Right ventricle myocardium superior (tissue), 1 donor: ENCODE measurements around the gene COQ8A. TPM values are rescaled to one million over a fixed set of nuclear protein-coding genes. Genes with fewer than 3 reads are reported as not detected.

ENCODE experiments used
- ATAC-seq: fragments of 200-7000 bp; cut with Tn5 transposase; one replicate; pipeline ENCODE4 v1.9.1; 2020; ENCODE audit warnings: mild to moderate bottlenecking; ENCODE audit not compliant: poor library complexity
- DNase-seq: peaks from one replicate; pipeline ENCODE4 v3.0.0-alpha.2; 2020
- intact Hi-C: fragments of 100-400 bp; cut with DNase I; formaldehyde crosslinking; loops from one replicate; pipeline ENCODE4 v1.11.2; 2022
- total RNA-seq: library from RNA; stranded (reverse); fragmentation: NEBNext Ultra II Directional; extraction: Animal tissue kit (Norgen Biotek cat#: 25700); gene quantifications from one replicate; pipeline ENCODE4 v1.2.1, GENCODE V29; 2021
- donor health status: DM: no; HTN: yes; CAD: no; lungs with severe emphysema.

The COQ8A gene
- total RNA-seq, 1 donor from 2014 or later, result 393 TPM

DNA sequence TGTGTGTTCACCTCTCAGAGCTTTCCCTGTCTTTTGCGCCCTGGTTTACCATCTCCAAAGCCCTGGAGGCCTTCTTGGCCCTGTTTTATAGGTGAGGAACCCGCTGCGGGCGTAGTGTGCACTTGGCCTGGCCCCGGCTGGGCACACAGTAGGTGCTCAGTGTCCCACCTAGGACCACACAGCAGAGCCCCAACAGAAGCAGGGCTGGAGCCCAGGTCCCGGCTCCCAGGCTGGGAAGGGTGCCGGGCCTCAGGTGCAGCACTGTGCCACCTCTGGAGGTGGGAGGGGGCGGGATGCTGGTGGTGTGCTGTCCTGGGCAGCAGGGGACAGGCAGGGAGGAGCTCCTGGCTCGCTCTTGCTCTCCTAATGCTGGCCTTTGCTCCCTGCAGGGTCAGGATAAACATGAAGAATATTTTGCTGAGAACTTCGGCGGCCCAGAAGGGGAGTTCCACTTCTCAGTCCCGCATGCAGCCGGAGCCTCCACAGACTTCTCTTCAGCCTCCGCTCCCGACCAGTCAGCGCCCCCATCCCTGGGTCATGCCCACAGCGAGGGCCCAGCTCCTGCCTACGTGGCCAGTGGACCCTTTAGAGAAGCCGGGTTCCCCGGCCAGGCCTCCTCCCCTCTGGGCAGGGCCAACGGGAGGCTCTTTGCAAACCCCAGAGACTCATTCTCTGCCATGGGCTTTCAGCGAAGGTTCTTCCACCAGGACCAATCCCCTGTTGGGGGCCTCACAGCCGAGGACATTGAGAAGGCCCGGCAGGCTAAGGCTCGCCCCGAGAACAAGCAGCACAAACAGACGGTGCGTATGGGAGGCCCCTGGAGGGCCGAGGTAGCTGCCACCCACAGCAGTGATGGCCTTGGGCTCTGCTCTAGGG is 24.8 kb downstream of the COQ8A start:
- intact Hi-C loops, result no loop called here
- DNase-seq, result no peak
- ATAC-seq, result no peak

DNA sequence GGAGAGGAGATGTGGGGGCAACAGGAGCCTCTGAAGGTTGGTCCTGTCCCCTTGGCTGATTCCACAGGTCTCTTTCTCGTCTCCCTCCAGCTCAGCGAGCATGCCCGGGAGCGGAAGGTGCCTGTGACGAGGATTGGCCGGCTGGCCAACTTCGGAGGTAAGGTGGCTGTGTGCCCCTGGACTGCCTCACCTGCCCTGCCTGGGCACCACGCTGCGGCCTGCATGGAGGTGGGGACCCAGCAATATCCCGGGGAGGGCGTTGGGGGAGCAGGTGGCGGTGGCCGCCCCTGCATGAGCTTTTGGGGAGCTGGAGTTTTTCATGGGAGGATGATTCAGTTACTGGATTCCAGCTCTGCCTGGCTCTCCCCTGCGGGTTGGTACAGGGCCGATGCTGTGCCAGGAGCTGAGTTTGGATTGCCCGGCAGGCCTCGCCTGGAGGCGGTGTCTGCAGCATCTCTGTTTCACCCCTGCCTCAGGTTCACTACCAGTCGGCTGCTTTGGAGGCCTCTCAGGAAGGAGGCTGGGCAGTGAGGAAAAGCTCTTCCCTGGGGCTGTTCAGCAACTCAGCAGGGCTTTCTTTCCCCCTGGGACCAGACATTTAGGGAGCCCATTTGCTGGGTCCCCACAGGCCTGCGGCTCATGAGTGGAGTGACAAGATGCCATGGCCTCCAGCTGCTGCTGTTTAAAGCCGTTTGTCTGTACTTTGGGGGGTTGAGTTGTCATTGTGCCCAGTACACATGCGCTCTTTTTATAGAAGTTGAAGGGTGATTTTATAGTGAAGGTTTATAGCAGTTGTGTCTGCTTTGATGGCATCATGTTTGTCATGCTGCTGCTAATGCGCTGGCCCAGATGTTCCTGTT is 25.7 kb downstream of the COQ8A start:
- ATAC-seq (no peak), DNase-seq (no peak)
- intact Hi-C loops, result no loop called here

DNA sequence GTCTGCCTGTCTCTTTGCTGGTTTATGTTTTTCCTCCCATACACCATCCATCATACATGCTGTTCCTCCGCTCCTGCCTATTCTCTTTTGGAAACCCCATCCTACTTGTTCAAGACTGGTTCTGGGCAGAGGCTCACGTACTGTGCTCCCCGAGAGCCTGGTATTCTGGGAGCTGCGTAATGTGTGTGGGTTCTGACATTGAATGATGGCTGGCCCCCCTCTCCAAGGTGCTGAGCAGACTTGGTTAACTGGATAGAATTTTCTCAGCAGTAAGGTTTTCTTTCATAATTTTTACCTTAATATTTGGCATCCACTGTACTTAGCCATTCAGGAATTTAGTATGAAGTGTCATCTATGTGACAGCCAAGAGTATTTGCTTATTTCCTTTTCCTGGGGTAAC is 26.6 kb downstream of the COQ8A start:
- DNase-seq, result no peak
- ATAC-seq, result no peak
- intact Hi-C loops, result no loop called here

DNA sequence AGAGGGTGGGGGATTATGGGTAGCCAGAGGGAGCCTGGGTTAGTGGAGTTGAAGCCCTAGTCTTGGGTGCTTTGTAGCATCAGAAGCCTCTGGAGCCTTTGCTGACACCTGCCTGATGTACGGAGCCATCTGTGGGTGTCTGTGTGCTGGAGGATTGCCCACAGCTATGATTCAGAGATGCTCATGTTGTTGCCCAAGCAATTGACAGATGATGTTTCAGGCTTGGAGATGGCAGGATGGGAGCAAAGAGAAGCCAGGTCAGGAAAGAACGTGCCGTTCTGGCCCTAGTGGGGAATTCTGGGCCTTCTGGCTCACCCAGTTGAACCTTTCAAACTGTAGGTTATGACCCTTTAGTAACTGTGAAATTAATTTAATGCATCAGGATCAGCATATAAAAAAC is 27.6 kb downstream of the COQ8A start:
- DNase-seq, result no peak
- intact Hi-C loops, result no loop called here
- peak; percentile 45 for ATAC-seq

DNA sequence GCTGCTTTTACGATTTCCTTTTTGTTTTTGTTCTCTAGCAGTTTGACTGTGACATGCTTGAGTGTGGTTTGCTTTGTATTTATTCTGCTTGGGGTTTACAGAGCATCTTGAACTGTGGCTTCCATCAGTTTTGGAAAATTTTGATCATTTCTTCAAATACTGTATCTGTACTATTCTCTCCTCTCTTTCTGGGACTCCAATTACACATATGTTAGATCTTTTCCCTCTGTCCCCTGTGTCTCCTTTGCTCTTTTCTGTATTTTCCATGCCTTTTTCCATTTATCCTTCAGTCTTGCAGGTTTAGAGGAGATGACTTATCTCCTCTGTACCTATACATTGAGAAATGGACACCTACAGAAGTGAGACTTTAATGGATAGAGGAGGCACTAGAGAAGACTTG is 31.7 kb downstream of the COQ8A start:
- intact Hi-C loops, result no loop called here
- DNase-seq (no peak), ATAC-seq (no peak)

DNA sequence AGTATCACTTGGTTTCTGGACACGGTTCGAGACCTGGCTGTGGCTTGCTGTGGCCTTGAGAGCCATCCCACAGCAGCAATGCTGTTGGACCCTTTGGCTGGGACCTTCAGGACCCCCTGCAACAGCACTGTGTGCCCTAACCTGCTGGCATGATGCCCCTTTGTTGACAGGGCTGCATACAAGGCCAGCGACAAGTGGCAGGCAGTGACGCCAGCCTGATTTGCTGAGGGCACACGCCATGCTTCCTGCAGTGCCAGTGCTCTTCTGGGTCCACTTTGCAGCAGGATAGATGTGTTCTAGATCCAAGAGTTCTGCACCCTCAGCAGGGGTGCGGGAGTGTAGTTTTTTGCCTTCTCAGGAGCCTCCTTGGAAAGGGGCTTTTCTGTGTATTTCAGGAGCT is 32.8 kb downstream of the COQ8A start:
- peak; percentile 60 for ATAC-seq
- intact Hi-C loops, result no loop called here
- peak; percentile 77 for DNase-seq

DNA sequence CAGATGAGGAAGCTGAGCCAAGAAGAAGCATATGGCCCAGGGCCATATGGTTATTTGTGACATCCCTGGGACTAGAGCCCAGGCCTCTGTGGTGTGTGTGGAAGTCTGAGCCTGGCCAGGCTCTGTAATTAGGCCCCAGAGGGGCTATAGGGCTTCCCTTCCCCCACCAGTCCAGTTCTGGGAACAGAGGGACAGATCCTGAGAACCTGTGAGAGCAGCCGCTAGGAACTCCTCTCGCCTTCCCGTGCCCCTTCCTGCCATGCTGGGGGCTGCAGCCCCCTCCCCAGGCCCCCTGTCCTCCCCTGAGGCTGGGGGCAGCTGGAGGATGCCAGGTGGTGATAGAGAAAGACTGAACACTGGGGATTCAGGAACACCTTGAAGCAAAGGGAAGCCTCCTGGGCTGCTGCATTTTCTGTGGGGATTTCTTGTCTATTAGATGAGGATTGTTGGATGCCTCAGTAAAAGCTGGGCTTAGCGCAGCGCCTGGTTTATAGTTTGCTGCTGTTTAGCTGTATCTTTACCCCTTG is 33.3 kb downstream of the COQ8A start:
- DNase-seq, result no peak
- peak; percentile 73 for ATAC-seq
- intact Hi-C loops, result no loop called here

DNA sequence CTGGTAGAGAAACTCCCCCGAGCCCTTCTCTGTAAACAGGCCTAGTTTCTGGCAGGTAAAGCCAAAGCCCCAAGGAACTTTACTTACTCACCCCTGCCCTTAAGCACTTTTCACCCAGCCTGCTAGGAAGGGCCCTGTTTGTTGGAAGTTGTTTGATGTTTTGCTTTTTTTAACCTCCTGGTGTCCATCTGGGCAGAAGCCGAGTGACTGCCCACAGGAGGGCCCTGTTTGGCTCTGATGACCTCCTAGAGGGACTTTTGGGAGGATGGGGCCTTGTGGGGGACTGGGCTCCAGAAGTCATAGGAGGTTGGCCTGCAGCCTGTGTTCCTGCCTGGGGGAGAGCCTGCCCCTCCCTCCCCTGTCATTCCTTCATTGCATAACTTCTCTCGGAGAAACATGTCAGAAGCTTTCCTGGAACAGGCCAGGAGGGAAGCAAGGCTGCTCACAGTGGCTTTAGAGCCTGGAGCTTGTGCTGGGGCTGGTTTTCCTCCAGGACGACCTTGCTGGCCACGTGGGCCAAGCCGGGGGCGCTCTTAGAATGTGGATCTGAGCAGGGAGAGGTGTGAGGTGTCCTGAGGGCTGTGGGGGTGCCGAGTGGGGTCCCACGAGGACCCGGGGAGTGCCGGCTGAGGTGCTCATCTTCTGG is 33.9 kb downstream of the COQ8A start:
- ATAC-seq, result peak; percentile 65
- intact Hi-C loops, result no loop called here

DNA sequence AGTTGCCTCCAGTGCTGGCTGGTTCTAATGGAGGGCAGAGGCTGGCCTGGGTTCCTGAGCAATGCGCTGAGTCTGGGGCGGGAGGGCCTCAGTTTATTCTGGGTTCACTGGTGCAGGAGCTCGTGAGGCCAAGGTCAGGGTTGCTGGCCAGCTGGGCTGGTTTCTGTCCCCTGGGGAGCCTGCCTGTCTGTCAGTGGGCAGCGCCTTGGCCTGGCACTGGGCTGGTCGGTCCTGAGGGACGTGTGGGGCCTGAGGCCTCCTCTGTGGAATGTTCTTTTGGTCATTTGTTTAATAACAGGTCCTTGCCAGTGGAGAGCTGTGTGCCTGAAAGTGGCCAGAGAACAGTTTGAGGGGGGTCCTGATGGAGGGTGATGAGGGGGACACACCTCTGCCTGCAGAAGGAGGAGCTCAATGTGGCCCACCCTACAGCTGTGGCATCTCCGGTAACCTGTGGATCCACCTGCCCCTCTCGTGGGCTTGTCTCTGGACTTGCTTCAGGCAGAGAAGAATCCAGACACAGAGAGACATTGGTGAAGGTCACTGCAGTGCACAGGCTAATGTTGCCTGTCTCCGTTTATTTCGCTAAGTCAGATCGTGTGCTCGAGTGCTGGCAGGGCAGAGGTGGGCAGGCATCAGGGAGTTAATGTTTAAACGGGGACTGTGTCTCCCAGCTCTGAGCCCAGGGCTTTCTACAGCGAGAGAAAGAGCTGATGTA is 34.6 kb downstream of the COQ8A start:
- ATAC-seq (peak; percentile 54), DNase-seq (peak; percentile 80)
- intact Hi-C loops, result loop anchor here (5.0 kb wide), 2 partner anchors 32 to 52 kb away; partner anchors contain the start of gene COQ8A

More for the DNA sequence above, 33.9 kb downstream of the COQ8A start:
- peak; percentile 71 for DNase-seq

DNA sequence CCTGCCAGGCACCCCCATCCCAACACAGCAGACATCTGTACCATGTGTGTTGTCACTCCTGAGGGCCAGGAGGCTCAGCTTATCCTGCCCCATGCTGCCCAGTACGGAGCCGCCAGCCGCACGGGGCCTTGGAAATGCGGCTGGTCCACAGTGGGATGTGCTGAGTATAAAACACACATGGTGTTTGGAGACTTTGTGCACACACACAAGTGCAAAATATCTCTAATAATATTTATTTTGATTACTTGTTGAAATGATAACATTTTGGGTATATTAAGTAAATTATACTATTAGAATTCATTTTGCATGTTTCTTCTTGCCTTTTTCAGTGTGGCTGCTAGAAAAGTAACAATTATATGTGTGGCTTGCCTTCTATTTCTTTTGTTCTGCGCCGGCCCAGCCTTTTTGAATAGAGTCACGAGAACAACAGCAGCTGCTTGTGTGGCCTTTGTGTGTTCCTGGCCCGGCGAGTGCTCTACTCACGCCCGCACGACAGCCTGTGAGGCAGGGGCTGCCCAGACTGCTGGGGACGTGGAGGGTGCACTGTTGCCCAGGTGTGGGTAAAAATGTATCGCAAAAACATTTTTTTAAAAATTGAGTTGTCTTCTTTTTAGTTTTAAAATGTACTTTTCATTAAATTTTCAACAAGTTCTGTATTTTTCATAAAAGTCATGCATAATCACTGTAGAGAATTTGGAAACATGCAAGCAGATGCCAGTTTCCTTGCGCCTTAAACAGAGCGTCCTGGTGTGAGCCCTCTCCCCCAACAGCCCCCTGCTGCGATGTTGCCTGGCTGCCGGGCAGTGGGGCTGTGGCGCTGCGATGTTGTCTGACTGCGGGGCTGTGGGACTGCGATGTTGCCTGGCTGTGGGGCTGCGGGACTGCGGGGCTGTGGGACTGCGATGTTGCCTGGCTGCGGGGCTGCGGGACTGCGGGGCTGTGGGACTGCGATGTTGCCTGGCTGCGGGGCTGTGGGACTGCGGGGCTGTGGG is 35.5 kb downstream of the COQ8A start:
- intact Hi-C loops, result loop anchor here (5.0 kb wide), 2 partner anchors 33 to 53 kb away; partner anchors contain the start of gene COQ8A
- no peak for DNase-seq
- ATAC-seq, result peak; percentile 3

DNA sequence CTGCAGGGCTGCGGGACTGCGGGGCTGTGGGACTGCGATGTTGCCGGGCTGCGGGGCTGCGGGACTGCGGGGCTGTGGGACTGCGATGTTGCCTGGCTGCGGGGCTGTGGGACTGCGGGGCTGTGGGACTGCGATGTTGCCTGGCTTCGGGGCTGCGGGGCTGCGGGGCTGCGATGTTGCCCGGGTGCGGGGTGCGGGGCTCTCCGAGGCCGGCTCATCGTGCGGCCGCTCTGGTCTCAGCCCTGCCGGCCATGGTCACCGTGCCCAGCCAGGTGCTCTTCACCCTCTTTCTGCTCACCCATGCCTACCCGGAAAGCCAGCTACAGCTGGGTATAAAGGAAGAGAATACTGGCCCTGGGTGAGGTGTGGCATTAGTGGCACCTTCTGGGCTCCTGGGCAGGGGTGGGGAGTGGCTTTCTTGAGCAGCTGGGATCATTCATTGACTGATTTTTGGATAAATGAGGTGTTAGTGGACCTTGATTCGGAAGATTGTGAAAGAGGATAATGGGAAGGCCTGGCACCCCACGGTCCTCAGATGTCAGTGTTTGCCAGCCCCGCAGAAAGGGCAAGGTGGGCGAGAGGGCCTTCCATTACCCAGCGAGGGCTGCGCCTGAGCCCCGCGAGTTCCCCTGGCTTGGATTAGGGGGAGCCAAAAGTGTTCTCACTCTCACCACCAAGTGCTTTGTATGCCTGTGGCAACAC is 36.3 kb downstream of the COQ8A start:
- no peak for ATAC-seq
- no peak for DNase-seq
- intact Hi-C loops, result loop anchor here (5.0 kb wide), 2 partner anchors 34 to 54 kb away; partner anchors contain the start of gene COQ8A

DNA sequence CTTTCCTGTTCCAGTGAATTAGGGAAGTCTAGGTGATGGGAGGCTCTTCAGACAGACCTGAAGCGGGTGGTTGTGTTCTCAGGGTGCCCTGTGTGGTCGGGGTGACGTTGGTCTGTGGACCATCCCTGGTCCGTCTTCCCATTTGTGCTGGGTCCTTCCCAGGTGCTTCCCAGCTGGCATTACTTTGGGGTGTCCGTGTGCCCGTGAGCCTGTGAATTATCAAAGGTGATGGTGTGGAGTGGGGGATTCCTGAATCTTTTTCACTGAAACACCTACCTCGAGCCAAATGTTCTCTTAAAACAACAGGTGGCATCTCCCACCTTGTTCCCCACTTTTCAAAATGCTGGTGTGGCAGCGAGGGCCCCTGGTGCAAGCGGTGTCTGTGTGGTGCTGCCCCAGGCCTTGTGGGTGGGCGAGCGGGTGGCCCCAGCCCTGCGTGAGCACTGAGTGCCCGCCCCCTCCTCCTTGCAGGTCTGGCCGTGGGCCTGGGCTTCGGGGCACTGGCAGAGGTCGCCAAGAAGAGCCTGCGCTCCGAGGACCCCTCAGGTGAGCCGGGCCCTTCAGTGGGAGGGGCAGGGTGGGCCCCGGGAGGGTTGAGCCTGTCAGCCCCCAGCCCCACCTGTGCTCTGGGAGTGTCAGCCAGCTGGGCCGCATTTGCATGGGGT is 37.0 kb downstream of the COQ8A start:
- DNase-seq (no peak), ATAC-seq (no peak)
- intact Hi-C loops, result loop anchor here (5.0 kb wide), 2 partner anchors 35 to 55 kb away; partner anchors contain the start of gene COQ8A

DNA sequence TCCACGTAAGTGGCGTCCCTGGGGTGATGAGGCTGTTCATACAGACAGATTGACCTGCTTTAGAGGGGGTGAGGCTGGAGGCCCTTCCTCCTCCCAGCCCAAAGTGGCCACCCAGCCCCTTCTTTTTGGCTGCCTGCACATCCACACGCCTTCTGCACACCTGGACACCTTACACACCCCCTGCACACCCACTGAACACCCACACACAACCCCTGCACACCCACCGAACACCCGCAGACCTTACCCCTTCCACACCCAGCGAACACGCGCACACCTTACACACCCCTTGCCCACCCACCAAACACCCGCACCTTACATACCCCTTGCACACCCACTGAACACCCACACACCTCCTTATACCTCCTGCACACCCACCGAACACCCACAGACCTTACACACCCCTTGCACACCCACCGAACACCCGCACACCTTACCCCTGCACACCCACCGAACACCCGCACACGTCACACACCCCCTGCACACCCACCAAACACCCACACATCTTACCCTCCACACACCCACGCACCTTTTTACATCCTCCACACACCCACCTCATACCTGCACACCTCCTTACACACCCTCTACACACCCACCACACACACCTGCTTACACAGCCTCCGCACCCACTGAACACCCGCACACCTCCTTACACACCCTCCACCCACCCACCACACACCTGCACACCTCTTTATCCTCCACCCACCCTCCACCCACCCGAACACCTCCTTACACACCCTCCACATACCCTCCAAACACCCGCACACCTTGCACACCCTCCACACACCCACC is 37.7 kb downstream of the COQ8A start:
- DNase-seq (no peak), ATAC-seq (no peak)
- intact Hi-C loops, result loop anchor here (5.0 kb wide), 2 partner anchors 36 to 56 kb away; partner anchors contain the start of gene COQ8A

DNA sequence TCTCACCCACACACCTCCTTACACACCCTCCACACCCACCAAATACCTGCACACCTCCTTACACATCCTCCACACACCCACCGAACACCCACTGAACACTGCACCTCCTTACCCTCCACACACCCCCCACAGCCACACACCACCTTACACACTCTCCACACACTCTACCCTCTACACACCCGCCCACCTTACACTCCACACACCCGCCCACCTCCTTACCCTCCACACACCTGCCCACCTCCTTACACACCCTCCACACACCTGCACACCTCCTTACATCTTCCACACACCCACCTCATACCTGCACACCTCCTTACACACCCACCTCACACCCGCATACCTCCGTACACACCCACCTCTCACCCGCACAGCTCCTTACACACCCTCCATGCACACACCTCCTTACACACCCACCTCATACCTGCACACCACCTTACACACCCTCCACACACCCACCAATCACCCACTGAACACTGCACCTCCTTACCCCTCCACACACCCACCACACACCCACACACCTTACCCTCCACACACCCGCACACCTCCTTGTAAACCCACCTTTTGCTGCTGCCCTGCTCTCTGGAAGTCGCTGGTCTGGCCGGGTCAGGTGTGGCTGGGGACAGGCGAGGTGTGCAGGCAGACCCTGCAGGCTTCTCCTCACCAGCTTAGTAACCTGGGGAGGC is 38.5 kb downstream of the COQ8A start:
- DNase-seq (no peak), ATAC-seq (no peak)
- intact Hi-C loops, result loop anchor here (5.0 kb wide), 2 partner anchors 36 to 56 kb away; partner anchors contain the start of gene COQ8A
